DND-41 (cell line): Measurements from ENCODE around the gene NANP.

ENCODE experiments used
- ATAC-seq: fragments of 200-7000 bp; cut with Tn5 transposase; 3 replicates; pipeline ENCODE4 v1.9.1; 2021; ENCODE audit warnings: low read depth; ENCODE audit not compliant: insufficient read depth
- DNase-seq: peaks from one replicate; pipeline ENCODE4 v3.0.0-alpha.2; 2020
- H2AFZ ChIP-seq: 2 replicates; pipeline ENCODE4 v1.6.0; 2012; ENCODE audit warnings: low read depth, low read length
- H3K27ac ChIP-seq: 2 replicates; pipeline ENCODE4 v1.5.1; 2012; ENCODE audit warnings: low read length, inconsistent platforms
- H3K27me3 ChIP-seq: fragments of 200-600 bp; sonication (generic); 2 replicates; pipeline ENCODE4 v1.6.0; 2012; ENCODE audit warnings: low read length, mild to moderate bottlenecking, inconsistent platforms; ENCODE audit not compliant: insufficient read depth, poor library complexity
- H3K36me3 ChIP-seq: 2 replicates; pipeline ENCODE4 v1.5.1; 2012; ENCODE audit warnings: low read length, inconsistent platforms; ENCODE audit not compliant: insufficient read depth
- H3K4me1 ChIP-seq: 2 replicates; pipeline ENCODE4 v1.5.1; 2012; ENCODE audit warnings: mild to moderate bottlenecking, low read length; ENCODE audit not compliant: insufficient read depth
- H3K4me2 ChIP-seq: 2 replicates; pipeline ENCODE4 v1.6.0; 2012; ENCODE audit warnings: mild to moderate bottlenecking, moderate library complexity, low read length, inconsistent platforms; ENCODE audit not compliant: insufficient read depth
- H3K4me3 ChIP-seq, 2 experiments: fragments of 200-600 bp in 1 of 2; shearing (Covaris generic) in 1 of 2; 2 replicates each; pipeline ENCODE4 v1.5.1; 2012 to 2016; ENCODE audit warnings: inconsistent platforms in 2 of 2, low read length in 2 of 2, mild to moderate bottlenecking in 2 of 2, low read depth in 1 of 2, moderate library complexity in 1 of 2
- H3K79me2 ChIP-seq: 2 replicates; pipeline ENCODE4 v1.6.0; 2012; ENCODE audit warnings: low read length, inconsistent platforms; ENCODE audit not compliant: insufficient read depth
- H3K9ac ChIP-seq: 2 replicates; pipeline ENCODE4 v1.6.0; 2012; ENCODE audit warnings: low read depth, mild to moderate bottlenecking, inconsistent platforms, low read length, moderate library complexity
- H3K9me3 ChIP-seq: 2 replicates; pipeline ENCODE4 v1.5.1; 2012; ENCODE audit warnings: low read length, moderate library complexity, mild to moderate bottlenecking, inconsistent platforms; ENCODE audit not compliant: insufficient read depth, severe bottlenecking
- H4K20me1 ChIP-seq: 2 replicates; pipeline ENCODE4 v1.6.0; 2012; ENCODE audit warnings: low read length; ENCODE audit not compliant: insufficient read depth
- CTCF ChIP-seq: IDR thresholded peaks from 2 replicates; pipeline ENCODE4 v1.5.1; 2012; ENCODE audit warnings: borderline replicate concordance, low read length, moderate library complexity, mild to moderate bottlenecking; ENCODE audit not compliant: poor library complexity, severe bottlenecking; ENCODE audit errors: extremely low read depth
- EZH2 ChIP-seq: IDR thresholded peaks from 3 replicates; pipeline ENCODE4 v1.6.1; 2012; ENCODE audit warnings: borderline replicate concordance, low read depth, mild to moderate bottlenecking, moderate library complexity, low read length, inconsistent platforms; ENCODE audit not compliant: severe bottlenecking

The NANP gene

GRCh38 chr20:25571817-25572216 lies 52.0 kb downstream of the NANP start:
- no peak overlapping the region for H3K4me2 ChIP-seq
- TF ChIP-seq CTCF (no peak), EZH2 (no peak)
- H3K9ac ChIP-seq, result no peak overlapping the region
- no peak overlapping the region for H3K4me3 ChIP-seq
- peaks cover 91% of the 10 kb centered on the region for H3K79me2 ChIP-seq
- H3K4me1 ChIP-seq, result no peaks in the 10 kb centered on the region
- ATAC-seq (no peak), DNase-seq (no peak)
- no peak overlapping the region for H2AFZ ChIP-seq
- peaks cover 16% of the 10 kb centered on the region; the same call in 1 of the 2 replicates for H4K20me1 ChIP-seq
- peaks cover 29% of the 10 kb centered on the region for H3K36me3 ChIP-seq
- no peak overlapping the region for H3K27ac ChIP-seq
- H3K9me3 ChIP-seq, result no peaks in the 10 kb centered on the region
- H3K27me3 ChIP-seq, result no peaks in the 10 kb centered on the region

DNA sequence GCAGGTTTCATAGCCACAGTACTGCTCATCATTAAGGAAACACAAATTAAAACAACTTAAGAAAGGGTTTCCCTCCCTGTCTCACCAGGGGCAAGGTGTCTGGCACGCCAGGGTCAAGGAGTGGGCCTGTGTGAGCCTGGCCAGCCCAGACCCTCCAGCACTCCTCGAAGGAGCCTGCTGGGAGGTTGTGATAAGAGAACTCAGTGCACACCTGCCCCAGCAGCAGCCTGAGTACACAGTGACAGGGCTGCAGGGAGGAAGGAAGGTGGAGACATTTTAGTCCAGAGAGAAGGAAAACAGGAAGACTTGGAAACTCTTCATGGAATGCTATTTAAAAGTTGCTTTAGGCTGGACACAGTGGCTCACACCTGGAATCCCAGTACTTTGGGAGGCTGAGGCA lies 52.6 kb downstream of the NANP start:
- Histone ChIP-seq H3K27me3 (no peaks in the 10 kb centered on the region), H3K27ac (no peak overlapping the region), H4K20me1 (peaks cover 15% of the 10 kb centered on the region; the same call in 1 of the 2 replicates), H3K9me3 (no peaks in the 10 kb centered on the region), H3K9ac (no peak overlapping the region), H3K36me3 (peaks cover 33% of the 10 kb centered on the region), H3K4me2 (no peak overlapping the region), H3K4me1 (no peaks in the 10 kb centered on the region), H3K79me2 (peaks cover 91% of the 10 kb centered on the region), H3K4me3 (no peak overlapping the region), H2AFZ (no peak overlapping the region)
- DNase-seq (no peak), ATAC-seq (no peak)
- TF ChIP-seq CTCF (no peak), EZH2 (no peak)

DNA sequence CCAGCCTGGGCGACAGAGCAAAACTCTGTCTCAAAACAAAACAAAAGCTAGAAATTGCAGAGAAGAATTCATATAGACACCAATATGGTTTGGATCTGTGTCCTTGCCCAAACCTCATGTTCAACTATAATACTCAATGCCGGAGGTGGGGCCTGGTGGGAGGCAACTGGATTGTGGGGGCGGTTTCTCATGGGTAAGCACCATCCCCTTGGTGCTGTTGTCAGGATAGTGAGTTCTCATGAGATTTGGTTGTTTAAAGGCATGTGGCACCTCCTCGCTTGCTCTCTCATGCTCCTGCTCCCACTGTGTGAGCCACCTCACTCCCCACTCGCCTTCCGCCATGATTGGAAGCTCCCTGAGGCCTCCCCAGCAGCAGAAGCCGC lies 53.7 kb downstream of the NANP start:
- no peak overlapping the region for H3K4me3 ChIP-seq
- peaks cover 15% of the 10 kb centered on the region; the same call in 1 of the 2 replicates for H4K20me1 ChIP-seq
- peaks cover 92% of the 10 kb centered on the region for H3K79me2 ChIP-seq
- no peak overlapping the region for H3K9ac ChIP-seq
- TF ChIP-seq CTCF, result no peak
- no peak for TF ChIP-seq EZH2
- H2AFZ ChIP-seq, result no peak overlapping the region
- no peaks in the 10 kb centered on the region for H3K4me1 ChIP-seq
- peaks cover 33% of the 10 kb centered on the region for H3K36me3 ChIP-seq
- no peaks in the 10 kb centered on the region for H3K9me3 ChIP-seq
- no peak overlapping the region for H3K27ac ChIP-seq
- DNase-seq (no peak), ATAC-seq (no peak)
- H3K27me3 ChIP-seq, result no peaks in the 10 kb centered on the region
- H3K4me2 ChIP-seq, result no peak overlapping the region

GRCh38 chr20:25567286-25567685 lies 56.5 kb downstream of the NANP start:
- H3K79me2 ChIP-seq, result peaks cover 91% of the 10 kb centered on the region
- H3K36me3 ChIP-seq, result peaks cover 32% of the 10 kb centered on the region
- peaks cover 6% of the 10 kb centered on the region for H3K9me3 ChIP-seq
- H3K9ac ChIP-seq, result no peak overlapping the region
- no peak overlapping the region for H3K27ac ChIP-seq
- no peak overlapping the region for H3K4me3 ChIP-seq
- H3K4me2 ChIP-seq, result no peak overlapping the region
- H2AFZ ChIP-seq, result no peak overlapping the region
- H4K20me1 ChIP-seq, result peaks cover 9% of the 10 kb centered on the region; the same call in 1 of the 2 replicates
- no peak for ATAC-seq
- no peaks in the 10 kb centered on the region for H3K4me1 ChIP-seq
- TF ChIP-seq EZH2, result no peak
- H3K27me3 ChIP-seq, result no peaks in the 10 kb centered on the region
- DNase-seq, result no peak
